HFFc6 (cell line): ENCODE measurements around the gene ARHGEF3. TPM values are rescaled to one million over a fixed set of nuclear protein-coding genes. Genes with fewer than 3 reads are reported as not detected.

Source experiments
- DNase-seq: peaks from one replicate; pipeline ENCODE4 v3.0.0-alpha.2; 2018
- H3K27ac Mint-ChIP-seq: 2 replicates; pipeline ENCODE4 v1.8.0; 2020; ENCODE audit warnings: mild to moderate bottlenecking, mixed read lengths
- H3K27me3 Mint-ChIP-seq: 2 replicates; pipeline ENCODE4 v1.8.0; 2021; ENCODE audit warnings: mild to moderate bottlenecking, moderate library complexity, mixed read lengths; ENCODE audit not compliant: insufficient read depth
- H3K36me3 Mint-ChIP-seq: 2 replicates; pipeline ENCODE4 v1.8.0; 2021; ENCODE audit warnings: low read depth, mixed read lengths
- H3K4me1 Mint-ChIP-seq: 2 replicates; pipeline ENCODE4 v1.8.0; 2020; ENCODE audit warnings: low read depth, mixed read lengths
- H3K4me3 Mint-ChIP-seq: 2 replicates; pipeline ENCODE4 v1.8.0; 2020; ENCODE audit warnings: mild to moderate bottlenecking, moderate library complexity, mixed read lengths
- H3K9me3 Mint-ChIP-seq: 2 replicates; pipeline ENCODE4 v1.8.0; 2020; ENCODE audit warnings: mild to moderate bottlenecking, mixed read lengths
- total RNA-seq, 6 experiments: library from RNA; stranded (reverse); fragmentation: NEBNext Ultra II Directional; extraction: Animal tissue kit (Norgen Biotek cat#: 25700); gene quantifications; 2 replicates in 1 of 6; 3 replicates in 5 of 6; pipeline ENCODE4 v1.2.3, GENCODE V29; 2021
- TF ChIP-seq, protein P1 (sequence below): fragments of 200-600 bp; sonication (generic); IDR thresholded peaks from 2 replicates; pipeline ENCODE4 v1.5.0; 2021; ENCODE audit warnings: antibody characterized with exemption, mild to moderate bottlenecking

Gene ARHGEF3
- total RNA-seq, 6 experiments from 2014 or later = 1.7 to 5.9 (median 2.4) TPM

- Mint-ChIP-seq H3K27ac (no peak overlapping the region), H3K4me3 (no peak overlapping the region), H3K4me1 (peaks cover 31% of the 10 kb centered on the region), H3K27me3 (peaks cover 6% of the 10 kb centered on the region), H3K9me3 (no peaks in the 10 kb centered on the region), H3K36me3 (no peaks in the 10 kb centered on the region; the same call in 1 of the 2 replicates)
- TF ChIP-seq, protein P1, sequence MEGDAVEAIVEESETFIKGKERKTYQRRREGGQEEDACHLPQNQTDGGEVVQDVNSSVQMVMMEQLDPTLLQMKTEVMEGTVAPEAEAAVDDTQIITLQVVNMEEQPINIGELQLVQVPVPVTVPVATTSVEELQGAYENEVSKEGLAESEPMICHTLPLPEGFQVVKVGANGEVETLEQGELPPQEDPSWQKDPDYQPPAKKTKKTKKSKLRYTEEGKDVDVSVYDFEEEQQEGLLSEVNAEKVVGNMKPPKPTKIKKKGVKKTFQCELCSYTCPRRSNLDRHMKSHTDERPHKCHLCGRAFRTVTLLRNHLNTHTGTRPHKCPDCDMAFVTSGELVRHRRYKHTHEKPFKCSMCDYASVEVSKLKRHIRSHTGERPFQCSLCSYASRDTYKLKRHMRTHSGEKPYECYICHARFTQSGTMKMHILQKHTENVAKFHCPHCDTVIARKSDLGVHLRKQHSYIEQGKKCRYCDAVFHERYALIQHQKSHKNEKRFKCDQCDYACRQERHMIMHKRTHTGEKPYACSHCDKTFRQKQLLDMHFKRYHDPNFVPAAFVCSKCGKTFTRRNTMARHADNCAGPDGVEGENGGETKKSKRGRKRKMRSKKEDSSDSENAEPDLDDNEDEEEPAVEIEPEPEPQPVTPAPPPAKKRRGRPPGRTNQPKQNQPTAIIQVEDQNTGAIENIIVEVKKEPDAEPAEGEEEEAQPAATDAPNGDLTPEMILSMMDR = no peak
- DNase-seq = no peak
Observed at GRCh38 chr3:56780936-56781335, 20.8 kb downstream of the ARHGEF3 start.

DNA sequence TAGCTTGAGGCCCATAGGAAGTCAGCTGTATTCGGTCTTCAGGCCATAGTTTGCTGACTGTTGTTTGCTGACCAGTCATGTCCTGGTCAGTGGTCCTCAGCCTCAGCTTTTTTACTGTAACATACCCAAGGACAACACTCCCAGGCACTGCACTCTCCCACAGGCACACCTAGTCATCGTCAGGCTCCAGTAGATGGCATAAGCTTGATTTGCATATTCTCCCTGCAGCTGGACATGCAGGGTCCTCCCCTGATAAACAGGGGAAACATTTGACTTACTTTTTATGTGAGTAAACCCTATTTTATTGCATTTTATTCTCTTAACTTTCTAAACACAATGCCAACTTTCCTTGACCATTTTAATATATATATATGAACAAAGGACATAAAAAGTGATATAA, 22.9 kb downstream of the ARHGEF3 start:
- H3K4me3 Mint-ChIP-seq = no peak overlapping the region
- peaks cover 33% of the 10 kb centered on the region for H3K4me1 Mint-ChIP-seq
- TF ChIP-seq, protein P1 = no peak
- H3K27me3 Mint-ChIP-seq = peaks cover 3% of the 10 kb centered on the region
- H3K36me3 Mint-ChIP-seq = no peaks in the 10 kb centered on the region; the same call in 1 of the 2 replicates
- no peak for DNase-seq
- no peaks in the 10 kb centered on the region for H3K9me3 Mint-ChIP-seq
- no peak overlapping the region for H3K27ac Mint-ChIP-seq

DNA sequence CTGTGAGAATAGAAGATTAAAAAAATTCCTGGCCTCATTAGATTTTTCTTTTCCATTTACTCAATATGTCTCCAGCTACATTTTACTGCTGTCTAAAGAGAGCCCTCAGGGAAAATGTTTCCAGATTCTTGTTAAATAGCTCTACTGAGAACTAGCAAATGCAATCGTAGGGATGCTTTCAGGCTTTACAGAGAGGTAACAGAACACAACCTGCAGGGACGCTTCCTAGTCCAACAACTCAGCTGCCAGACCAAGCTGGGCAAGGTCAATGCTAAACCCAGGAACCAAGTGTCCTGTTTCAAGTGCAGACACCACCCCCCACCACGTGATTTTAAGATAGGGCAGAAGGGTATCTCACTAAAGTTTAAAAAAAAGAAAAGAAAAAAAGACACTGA, 25.2 kb downstream of the ARHGEF3 start:
- no peak overlapping the region for H3K4me3 Mint-ChIP-seq
- H3K9me3 Mint-ChIP-seq = no peaks in the 10 kb centered on the region
- DNase-seq = no peak
- no peak overlapping the region for H3K27ac Mint-ChIP-seq
- TF ChIP-seq, protein P1 = no peak
- no peaks in the 10 kb centered on the region; the same call in 1 of the 2 replicates for H3K36me3 Mint-ChIP-seq
- H3K4me1 Mint-ChIP-seq = peaks cover 21% of the 10 kb centered on the region
- H3K27me3 Mint-ChIP-seq = peaks cover 3% of the 10 kb centered on the region

- Mint-ChIP-seq H3K36me3 (no peaks in the 10 kb centered on the region; the same call in 1 of the 2 replicates), H3K27me3 (peaks cover 3% of the 10 kb centered on the region)
Observed at GRCh38 chr3:56775838-56776555, 25.8 kb downstream of the ARHGEF3 start.

GRCh38 chr3:56775445-56775837, 26.3 kb downstream of the ARHGEF3 start:
- peaks cover 21% of the 10 kb centered on the region for H3K4me1 Mint-ChIP-seq
- no peaks in the 10 kb centered on the region; the same call in 1 of the 2 replicates for H3K36me3 Mint-ChIP-seq
- H3K4me3 Mint-ChIP-seq = peak overlapping the region; percentile 73
- TF ChIP-seq, protein P1 = no peak
- peak; percentile 20 for DNase-seq
- H3K27me3 Mint-ChIP-seq = peaks cover 3% of the 10 kb centered on the region
- no peaks in the 10 kb centered on the region for H3K9me3 Mint-ChIP-seq
- H3K27ac Mint-ChIP-seq = no peak overlapping the region

More at GRCh38 chr3:56775838-56776555, 25.8 kb downstream of the ARHGEF3 start:
- H3K9me3 Mint-ChIP-seq = no peaks in the 10 kb centered on the region
- peaks cover 21% of the 10 kb centered on the region for H3K4me1 Mint-ChIP-seq
- H3K4me3 Mint-ChIP-seq = peak overlapping the region; percentile 73
- peak; percentile 12 for DNase-seq
- TF ChIP-seq, protein P1 = no peak
- H3K27ac Mint-ChIP-seq = peak overlapping the region; percentile 25; the same call in 1 of the 2 replicates
